Panc1 (cell line): ENCODE data around the gene ALPL. TPM values are rescaled to one million over a fixed set of nuclear protein-coding genes. Genes with fewer than 3 reads are reported as not detected.

Source experiments
- ATAC-seq: fragments of 200-7000 bp; cut with Tn5 transposase; 2 replicates; pipeline ENCODE4 v1.9.1; 2020; ENCODE audit warnings: mild to moderate bottlenecking, moderate library complexity
- BruUV-seq: library from RNA; stranded (reverse); fragments of 400-500 nt; replicated peaks from 2 replicates; lab custom pipeline; 2021; lab: Mats Ljungman, UMichigan
- CTCF ChIA-PET: fragments of 300-600 bp; sonication (Branson Sonifier 250); formaldehyde crosslinking; loops from one replicate; lab custom pipeline; 2022; ENCODE audit warnings: antibody characterized with exemption; lab: Charles Lee
- POLR2A ChIA-PET: fragments of 300-600 bp; sonication (Branson Sonifier 250); formaldehyde crosslinking; loops from one replicate; lab custom pipeline; 2022; ENCODE audit warnings: antibody characterized with exemption; lab: Charles Lee
- DNase-seq: peaks from one replicate; pipeline ENCODE4 v3.0.0-alpha.2; 2010; ENCODE audit warnings: low read depth, low spot score
- H3K27ac ChIP-seq: 2 replicates; pipeline ENCODE4 v1.5.1; 2011; ENCODE audit warnings: mild to moderate bottlenecking, low read length, inconsistent platforms
- H3K27me3 ChIP-seq: fragments of 200-500 bp; sonication (Bioruptor generic); 2 replicates; pipeline ENCODE4 v1.6.0; 2014; ENCODE audit warnings: low read length, inconsistent platforms; ENCODE audit not compliant: control insufficient read depth, insufficient read depth
- H3K36me3 ChIP-seq: fragments of 200-500 bp; sonication (Bioruptor generic); 2 replicates; pipeline ENCODE4 v1.5.1; 2014; ENCODE audit warnings: inconsistent platforms, mild to moderate bottlenecking, low read length, moderate library complexity; ENCODE audit not compliant: control insufficient read depth, insufficient read depth
- H3K4me1 ChIP-seq: 2 replicates; pipeline ENCODE4 v1.5.1; 2011; ENCODE audit warnings: inconsistent platforms, mild to moderate bottlenecking, low read length, moderate library complexity; ENCODE audit not compliant: control insufficient read depth, insufficient read depth
- H3K4me3 ChIP-seq, 2 experiments: 2 replicates each; pipeline ENCODE4 v1.5.1; 2011 to 2012; ENCODE audit warnings: low read depth in 2 of 2, low read length in 2 of 2, mild to moderate bottlenecking in 2 of 2, inconsistent platforms in 1 of 2, moderate library complexity in 1 of 2
- H3K9me3 ChIP-seq: fragments of 200-500 bp; sonication (Bioruptor generic); 2 replicates; pipeline ENCODE4 v1.5.1; 2014; ENCODE audit warnings: low read depth, mild to moderate bottlenecking, inconsistent platforms, low read length, moderate library complexity; ENCODE audit not compliant: control insufficient read depth, insufficient read depth
- CTCF ChIP-seq: fragments of 450-650 bp; IDR thresholded peaks from 2 replicates; pipeline ENCODE4 v1.5.1; 2017; ENCODE audit warnings: mild to moderate bottlenecking
- POLR2AphosphoS5 ChIP-seq: IDR thresholded peaks from 2 replicates; pipeline ENCODE4 v1.6.1; 2012; ENCODE audit warnings: mild to moderate bottlenecking, low read depth, low read length, moderate library complexity
- REST ChIP-seq, 2 experiments: IDR thresholded peaks; 2 replicates each; pipeline ENCODE4 v1.6.1; 2011 to 2012; ENCODE audit warnings: low read depth in 2 of 2, control low read depth in 1 of 2, low read length in 1 of 2, mild to moderate bottlenecking in 1 of 2, moderate library complexity in 1 of 2; ENCODE audit not compliant: insufficient read depth in 1 of 2
- SIN3A ChIP-seq: IDR thresholded peaks from 2 replicates; pipeline ENCODE4 v1.6.1; 2012; ENCODE audit warnings: low read depth, mild to moderate bottlenecking, low read length, moderate library complexity, borderline replicate concordance; ENCODE audit not compliant: insufficient read depth
- TCF7L2 ChIP-seq: IDR thresholded peaks from 2 replicates; pipeline ENCODE4 v1.6.1; 2011; ENCODE audit warnings: mild to moderate bottlenecking, low read depth, low read length, inconsistent platforms
- in situ Hi-C: cut with HindIII; loops from 2 replicates; pipeline ENCODE4 v1.10.0; 2016; ENCODE audit warnings: low sequenced_read_pairs, low pct_unique_long_range_greater_than_20kb
- intact Hi-C: fragments of 100-400 bp; cut with micrococcal nuclease; formaldehyde crosslinking; loops from one replicate; pipeline ENCODE4 v1.10.0; 2022; ENCODE audit not compliant: unreplicated experiment
- total RNA-seq: library from RNA; stranded (reverse); gene quantifications from one replicate; pipeline ENCODE4 v1.2.1, GENCODE V29; 2021; ENCODE audit not compliant: unreplicated experiment

ALPL gene
- total RNA-seq, 1 experiment from 2014 or later = 0.82 TPM

- BruUV-seq = no TSS peak
Measured at GRCh38 chr1:21552715-21553114, 43.5 kb downstream of the ALPL start.

More at GRCh38 chr1:21552715-21553114, 43.5 kb downstream of the ALPL start:
- TF ChIP-seq CTCF = no peak
- no peak for TF ChIP-seq REST (IDR thresholded peaks at IDR 0.05; ENCODE audit: insufficient read depth in 1 of 2, low read depth in 2 of 2, low read length in 1 of 2)
- no peak for TF ChIP-seq TCF7L2
- no peak for TF ChIP-seq POLR2AphosphoS5
- TF ChIP-seq SIN3A = no peak
- no peaks in the 10 kb centered on the region for H3K36me3 ChIP-seq
- in situ Hi-C loops (no loop called here), intact Hi-C loops (no loop called here)
- ChIA-PET CTCF (interaction anchor here (0.7 kb wide), 1 partner anchor 56 kb away, joined by 3 read pairs; no protein-coding TSS in a partner anchor), POLR2A (interaction anchor here (0.6 kb wide), 1 partner anchor 1466 kb away, joined by 3 read pairs; the partner anchor contains the start of gene KDM1A)
- H3K9me3 ChIP-seq = no peaks in the 10 kb centered on the region
- H3K27ac ChIP-seq = no peak overlapping the region
- no peaks in the 10 kb centered on the region for H3K27me3 ChIP-seq
- ATAC-seq (no peak), DNase-seq (no peak)
- H3K4me1 ChIP-seq = peaks cover 4% of the 10 kb centered on the region; the same call in 1 of the 2 replicates
- no peak overlapping the region for H3K4me3 ChIP-seq
